Neuronal stem cell (in vitro differentiated cells): Measurements from ENCODE around the gene ASMTL.

Source experiments
- DNase-seq: peaks from one replicate; pipeline ENCODE4 v3.0.0-alpha.2; 2013; ENCODE audit warnings: low spot score
- H2AFZ ChIP-seq: one replicate; pipeline ENCODE4 v1.6.1; 2013; ENCODE audit warnings: mild to moderate bottlenecking, low read length, inconsistent platforms
- H2AK5ac ChIP-seq: 2 replicates; pipeline ENCODE4 v1.6.1; 2013; ENCODE audit warnings: low read depth, mild to moderate bottlenecking, inconsistent platforms, low read length, moderate library complexity, mixed read lengths
- H2BK120ac ChIP-seq: 2 replicates; pipeline ENCODE4 v1.6.1; 2013; ENCODE audit warnings: low read depth, mild to moderate bottlenecking, inconsistent platforms, low read length, moderate library complexity, mixed read lengths
- H2BK12ac ChIP-seq: one replicate; pipeline ENCODE4 v1.6.1; 2013; ENCODE audit warnings: low read length, inconsistent platforms
- H2BK15ac ChIP-seq: 2 replicates; pipeline ENCODE4 v1.6.1; 2013; ENCODE audit warnings: mild to moderate bottlenecking, low read length, inconsistent platforms, mixed read lengths
- H2BK5ac ChIP-seq: one replicate; pipeline ENCODE4 v1.6.1; 2013; ENCODE audit warnings: inconsistent platforms, mild to moderate bottlenecking, low read length, moderate library complexity
- H3K14ac ChIP-seq: one replicate; pipeline ENCODE4 v1.6.1; 2013; ENCODE audit warnings: low read length, inconsistent platforms
- H3K18ac ChIP-seq: 2 replicates; pipeline ENCODE4 v1.6.1; 2013; ENCODE audit warnings: low read length, inconsistent platforms
- H3K23ac ChIP-seq: 2 replicates; pipeline ENCODE4 v1.6.1; 2013; ENCODE audit warnings: low read depth, mild to moderate bottlenecking, mixed read lengths, low read length, inconsistent platforms; ENCODE audit not compliant: poor library complexity
- H3K27ac ChIP-seq: replicated peaks from 3 replicates; pipeline ENCODE4 v1.5.1; 2013; ENCODE audit warnings: low read length, inconsistent platforms
- H3K27me3 ChIP-seq, 3 experiments: 2 replicates each; pipeline ENCODE4 v1.6.1; 2013; ENCODE audit warnings: low read length in 3 of 3, mild to moderate bottlenecking in 2 of 3, inconsistent platforms in 1 of 3, low read depth in 1 of 3, mixed read lengths in 1 of 3, moderate library complexity in 1 of 3; ENCODE audit not compliant: control insufficient read depth in 3 of 3, insufficient read depth in 3 of 3
- H3K36me3 ChIP-seq, 2 donors: replicated peaks in 1 of 2; 2 replicates each; pipeline ENCODE4 v1.6.1; 2013; ENCODE audit warnings: low read length in 2 of 2; ENCODE audit not compliant: control insufficient read depth in 2 of 2, insufficient read depth in 2 of 2
- H3K4ac ChIP-seq: 2 replicates; pipeline ENCODE4 v1.6.1; 2013; ENCODE audit warnings: inconsistent platforms, mild to moderate bottlenecking, low read length, moderate library complexity
- H3K4me1 ChIP-seq, 2 donors: 1 replicate in 1 of 2; 2 replicates in 1 of 2; pipeline ENCODE4 v1.6.1; 2013; ENCODE audit warnings: low read length in 2 of 2, low read depth in 1 of 2; ENCODE audit not compliant: control insufficient read depth in 2 of 2, insufficient read depth in 1 of 2
- H3K4me2 ChIP-seq: one replicate; pipeline ENCODE4 v1.6.1; 2013; ENCODE audit warnings: mild to moderate bottlenecking, low read length, inconsistent platforms; ENCODE audit not compliant: insufficient read depth, poor library complexity, severe bottlenecking
- H3K4me3 ChIP-seq, 2 donors: 2 replicates each; pipeline ENCODE4 v1.5.1; 2013; ENCODE audit warnings: low read length in 2 of 2, mild to moderate bottlenecking in 2 of 2, inconsistent platforms in 1 of 2, moderate library complexity in 1 of 2
- H3K79me1 ChIP-seq: one replicate; pipeline ENCODE4 v1.6.1; 2013; ENCODE audit warnings: low read depth, mild to moderate bottlenecking, inconsistent platforms, low read length, moderate library complexity
- H3K9ac ChIP-seq: one replicate; pipeline ENCODE4 v1.6.1; 2013; ENCODE audit warnings: mild to moderate bottlenecking, low read depth, low read length, inconsistent platforms; ENCODE audit not compliant: poor library complexity
- H3K9me3 ChIP-seq, 2 donors: replicated peaks in 1 of 2; 2 replicates each; pipeline versions ENCODE3 to v1.6.1; 2013; ENCODE audit warnings: low read length in 2 of 2, mild to moderate bottlenecking in 2 of 2, inconsistent platforms in 1 of 2, low read depth in 1 of 2, mixed read lengths in 1 of 2, moderate library complexity in 1 of 2; ENCODE audit not compliant: control insufficient read depth in 2 of 2, insufficient read depth in 1 of 2
- H4K8ac ChIP-seq: one replicate; pipeline ENCODE4 v1.6.1; 2013; ENCODE audit warnings: low read depth, mild to moderate bottlenecking, inconsistent platforms, low read length, moderate library complexity
- H4K91ac ChIP-seq: one replicate; pipeline ENCODE4 v1.6.1; 2013; ENCODE audit warnings: low read length, low read depth, mild to moderate bottlenecking, inconsistent platforms; ENCODE audit not compliant: poor library complexity
- WGBS, 2 donors: extraction: QIAGEN DNeasy Blood & Tissue Kit; methylation state at CpG; one replicate each; pipeline ENCODE4 v1.1.7; 2013; ENCODE audit warnings: missing lambda C conversion rate in 2 of 2, mixed read lengths in 1 of 2; ENCODE audit not compliant: insufficient read length in 2 of 2, insufficient replicate concordance in 1 of 2; ENCODE audit errors: extremely low coverage in 2 of 2; 5-methylcytosine and 5-hydroxymethylcytosine counted together

Gene ASMTL

GRCh38 chrX:1354036-1355019 lies 98.4 kb downstream of the ASMTL start:
- Histone ChIP-seq H3K79me1 (peaks cover 2% of the 10 kb centered on the region), H2BK5ac (no peak overlapping the region), H2AK5ac (no peak overlapping the region), H4K8ac (no peak overlapping the region), H3K4me3 (no peak overlapping the region), H3K9me3 (peaks cover 3 to 7% of the 10 kb centered on the region in 2 donors), H3K27me3 (no peaks in the 10 kb centered on the region), H4K91ac (no peak overlapping the region), H3K27ac (no peak overlapping the region), H3K36me3 (peaks cover 6 to 8% of the 10 kb centered on the region in 2 donors), H3K4ac (no peak overlapping the region), H3K23ac (no peak overlapping the region), H3K9ac (no peak overlapping the region), H3K4me1 (peaks cover 5 to 7% of the 10 kb centered on the region in 2 donors), H3K4me2 (no peak overlapping the region), H2AFZ (no peak overlapping the region), H2BK120ac (no peak overlapping the region), H3K14ac (no peak overlapping the region), H2BK12ac (no peak overlapping the region), H3K18ac (no peak overlapping the region), H2BK15ac (no peak overlapping the region)
- WGBS, 2 donors: 100% methylated on average over 1 of the region's 11 CpGs; no CpG with 5 or more reads in 1 of the 2 donors
- no peak for DNase-seq
